GM21723 (cell line): Measurements from ENCODE around the gene FADS1.

Experiments used
- ATAC-seq: cut with Tn5 transposase; IDR thresholded peaks from one replicate; pipeline ENCODE4 v1.9.1; 2021; ENCODE audit warnings: mild to moderate bottlenecking, moderate library complexity; ENCODE audit not compliant: unreplicated experiment

The FADS1 gene

GRCh38 chr11:61764606-61765260, 52.1 kb downstream of the FADS1 start:
- ATAC-seq = no peak

GRCh38 chr11:61763930-61764605, 52.7 kb downstream of the FADS1 start:
- no peak for ATAC-seq

GRCh38 chr11:61762798-61763197, 54.0 kb downstream of the FADS1 start:
- ATAC-seq = no peak

GRCh38 chr11:61762223-61762615, 54.6 kb downstream of the FADS1 start:
- no peak for ATAC-seq

- no peak for ATAC-seq
Observed at GRCh38 chr11:61761440-61762222, 55.2 kb downstream of the FADS1 start.

- no peak for ATAC-seq
Observed at GRCh38 chr11:61760946-61761345, 55.9 kb downstream of the FADS1 start.

GRCh38 chr11:61757213-61757862, 59.5 kb downstream of the FADS1 start:
- ATAC-seq = no peak

GRCh38 chr11:61756452-61757212, 60.2 kb downstream of the FADS1 start:
- peak; percentile 50 for ATAC-seq

- ATAC-seq = no peak
Observed at GRCh38 chr11:61756147-61756451, 60.7 kb downstream of the FADS1 start.

- no peak for ATAC-seq
Observed at GRCh38 chr11:61754534-61755482, 62.0 kb downstream of the FADS1 start.

- no peak for ATAC-seq
Observed at GRCh38 chr11:61753672-61754071, 63.1 kb downstream of the FADS1 start.

- ATAC-seq = no peak
Observed at GRCh38 chr11:61752925-61753521, 63.8 kb downstream of the FADS1 start.

- no peak for ATAC-seq
Observed at GRCh38 chr11:61752117-61752924, 64.5 kb downstream of the FADS1 start, which contains the start of gene MYRF. Gene MYRF (plus strand): TSS chr11:61752636. CDS start chr11:61752745, 109 bp downstream.

- no peak for ATAC-seq
Observed at GRCh38 chr11:61751384-61751783, 65.4 kb downstream of the FADS1 start.

GRCh38 chr11:61750631-61751273, 66.1 kb downstream of the FADS1 start:
- no peak for ATAC-seq
